ENCODE measurements around the gene CCDC12.

- no peak for TF ChIP-seq TCF7L2 (IDR thresholded peaks at IDR 0.05; ENCODE audit: low read depth, low read length)
- no peak for TF ChIP-seq HCFC1 (IDR thresholded peaks at IDR 0.05; ENCODE audit: low read depth, low read length)
- TF ChIP-seq GTF2B (IDR thresholded peaks at IDR 0.05; ENCODE audit: extremely low read depth, insufficient read length), result no peak
- TF ChIP-seq BRD9 (IDR thresholded peaks at IDR 0.05; ENCODE audit: low read depth, partially characterized antibody), result no peak
- TF ChIP-seq EP300 (IDR thresholded peaks at IDR 0.05; ENCODE audit: low read length), result no peak
- TF ChIP-seq FOSL1 (tag; conservative IDR thresholded peaks at IDR 0.05), result no peak
Observed at GRCh38 chr3:46939578-46940445, 36.7 kb downstream of the CCDC12 start.
